Keratinocyte (primary cell): ENCODE measurements around the gene TMOD1. TPM values are rescaled to one million over a fixed set of nuclear protein-coding genes. Genes with fewer than 3 reads are reported as not detected.
A peak's percentile ranks its signal among the peaks of the same experiment; 100 is the strongest.

Experiments
- DNase-seq: peaks from one replicate; pipeline ENCODE4 v3.0.0-alpha.2; 2011; ENCODE audit warnings: low read depth, missing footprints, low spot score
- FAIRE-seq: peaks from 2 replicates; lab custom pipeline; 2011; peaks lifted over from hg19 to GRCh38; lab: Jason Lieb, UNC
- H2AFZ ChIP-seq: 2 replicates; pipeline ENCODE4 v1.6.0; 2012; ENCODE audit warnings: low read length, control low read depth, inconsistent platforms; ENCODE audit not compliant: control insufficient read depth
- H3K27ac ChIP-seq: 2 replicates; pipeline ENCODE4 v1.5.1; 2011; ENCODE audit warnings: low read length; ENCODE audit not compliant: control insufficient read depth, insufficient read depth
- H3K27me3 ChIP-seq: 3 replicates; pipeline ENCODE4 v1.6.0; 2011; ENCODE audit warnings: low read length; ENCODE audit not compliant: control insufficient read depth, insufficient read depth; ENCODE audit errors: extremely low read depth
- H3K36me3 ChIP-seq, 2 experiments: 2 replicates in 1 of 2; 3 replicates in 1 of 2; pipeline ENCODE4 v1.5.1; 2011; ENCODE audit warnings: low read length in 2 of 2, mild to moderate bottlenecking in 1 of 2; ENCODE audit not compliant: control insufficient read depth in 2 of 2, insufficient read depth in 2 of 2; ENCODE audit errors: extremely low read depth in 1 of 2
- H3K4me1 ChIP-seq: 3 replicates; pipeline ENCODE4 v1.5.1; 2011; ENCODE audit warnings: low read length; ENCODE audit not compliant: control insufficient read depth, insufficient read depth; ENCODE audit errors: extremely low read depth
- H3K4me2 ChIP-seq: 3 replicates; pipeline ENCODE4 v1.6.0; 2011; ENCODE audit warnings: low read depth, low read length; ENCODE audit not compliant: control insufficient read depth, insufficient read depth; ENCODE audit errors: extremely low read depth
- H3K4me3 ChIP-seq, 3 experiments: fragments of 200-600 bp in 1 of 3; sonication (generic) in 1 of 3; 2 replicates in 2 of 3; 3 replicates in 1 of 3; pipeline ENCODE4 v1.5.1; 2011 to 2016; ENCODE audit warnings: low read length in 3 of 3, mild to moderate bottlenecking in 3 of 3, control low read depth in 2 of 3, inconsistent platforms in 1 of 3, low read depth in 1 of 3, mixed read lengths in 1 of 3, mixed run types in 1 of 3, moderate library complexity in 1 of 3; ENCODE audit not compliant: control insufficient read depth in 2 of 3, insufficient read depth in 2 of 3; ENCODE audit errors: extremely low read depth in 1 of 3
- H3K79me2 ChIP-seq: 2 replicates; pipeline ENCODE4 v1.6.0; 2012; ENCODE audit warnings: low read length; ENCODE audit not compliant: control insufficient read depth, insufficient read depth
- H3K9ac ChIP-seq: 3 replicates; pipeline ENCODE4 v1.6.0; 2011; ENCODE audit warnings: low read length; ENCODE audit not compliant: control insufficient read depth, insufficient read depth; ENCODE audit errors: extremely low read depth
- H3K9me1 ChIP-seq: 3 replicates; pipeline ENCODE4 v1.6.0; 2011; ENCODE audit warnings: low read length; ENCODE audit not compliant: control insufficient read depth, insufficient read depth; ENCODE audit errors: extremely low read depth
- H3K9me3 ChIP-seq: 2 replicates; pipeline ENCODE4 v1.5.1; 2012; ENCODE audit warnings: low read depth, low read length; ENCODE audit not compliant: control insufficient read depth
- H4K20me1 ChIP-seq: 3 replicates; pipeline ENCODE4 v1.6.0; 2011; ENCODE audit warnings: low read length; ENCODE audit not compliant: control insufficient read depth, insufficient read depth; ENCODE audit errors: extremely low read depth
- CTCF ChIP-seq, 3 experiments: IDR thresholded peaks in 1 of 3; conservative IDR thresholded peaks in 1 of 3; optimal IDR thresholded peaks in 1 of 3; 2 replicates in 2 of 3; 3 replicates in 1 of 3; pipeline versions ENCODE3 to v1.5.1; 2011; ENCODE audit warnings: low read length in 3 of 3, mild to moderate bottlenecking in 3 of 3, moderate library complexity in 2 of 3, control low read depth in 1 of 3, inconsistent platforms in 1 of 3; ENCODE audit not compliant: insufficient read depth in 2 of 3; ENCODE audit errors: extremely low read depth in 1 of 3
- EZH2 ChIP-seq: IDR thresholded peaks from one replicate; pipeline ENCODE4 v1.6.1; 2012; ENCODE audit warnings: inconsistent platforms, mild to moderate bottlenecking, low read length, moderate library complexity
- dilution Hi-C: fragments of 300-500 bp; cut with MboI; formaldehyde crosslinking; loops from one replicate; pipeline ENCODE4 v1.7.0; 2020; ENCODE audit warnings: low sequenced_read_pairs; ENCODE audit not compliant: extremely low pct_ligation_motif_present
- polyA plus RNA-seq, 5 experiments: library from polyadenylated mRNA; depleted of rRNA in 3 of 5; stranded (reverse) in 3 of 5; stranded (forward) in 1 of 5; unstranded in 1 of 5; fragments of >200 nt; gene quantifications; 1 replicate in 1 of 5; 2 replicates in 3 of 5; 3 replicates in 1 of 5; pipeline versions ENCODE4 v1.2.1 to v1.2.3, GENCODE V29; 2011 to 2012; ENCODE audit warnings: missing spikeins in 2 of 5, low read depth in 1 of 5, low replicate concordance in 1 of 5

The TMOD1 gene
- polyA plus RNA-seq, 1 donor (not counting 4 experiments of a cell fraction or from before 2014, with no cell fraction given) = not detected

GRCh38 chr9:97474372-97474925 is 27.0 kb upstream of the TMOD1 start:
- no peak for FAIRE-seq

DNA sequence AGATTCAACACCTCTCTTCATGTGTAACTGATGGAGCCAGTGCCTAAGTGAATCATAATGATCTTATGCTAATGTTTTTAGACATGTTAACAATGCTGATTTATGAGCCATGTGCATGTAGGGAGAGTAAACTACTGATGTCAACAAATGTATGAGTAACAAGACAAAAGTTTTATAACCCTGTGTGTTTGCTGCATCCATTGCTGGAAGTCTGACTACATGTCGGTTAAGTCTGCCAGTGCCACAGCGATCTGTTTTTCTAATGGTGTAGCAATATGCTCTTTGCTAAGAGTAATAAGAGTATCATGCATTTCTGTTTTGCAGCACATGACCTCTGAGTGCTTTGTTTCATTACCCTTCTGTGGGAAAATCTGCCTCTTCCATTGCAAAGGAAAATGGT is 26.4 kb upstream of the TMOD1 start:
- no peak overlapping the region for H3K4me2 ChIP-seq
- no peak overlapping the region for H3K27ac ChIP-seq
- DNase-seq (no peak), FAIRE-seq (peak; percentile 26)
- no peaks in the 10 kb centered on the region for H3K27me3 ChIP-seq
- dilution Hi-C loops = no loop called here
- no peak overlapping the region for H3K9ac ChIP-seq
- H3K4me3 ChIP-seq = no peak overlapping the region
- peaks cover 0 to 1% of the 10 kb centered on the region in 2 experiments for H3K36me3 ChIP-seq
- H3K9me1 ChIP-seq = no peaks in the 10 kb centered on the region
- no peaks in the 10 kb centered on the region for H3K79me2 ChIP-seq
- TF ChIP-seq CTCF (optimal IDR thresholded peaks at IDR 0.05 in 1 of 3, IDR thresholded peaks at IDR 0.05 in 1 of 3, conservative IDR thresholded peaks at IDR 0.05 in 1 of 3; ENCODE audit: extremely low read depth in 1 of 3, insufficient read depth in 2 of 3, low read length in 3 of 3) (no peak), EZH2 (no peak)
- H4K20me1 ChIP-seq = no peaks in the 10 kb centered on the region
- no peaks in the 10 kb centered on the region for H3K9me3 ChIP-seq
- no peak overlapping the region for H2AFZ ChIP-seq
- H3K4me1 ChIP-seq = no peaks in the 10 kb centered on the region

More at GRCh38 chr9:97474372-97474925, 27.0 kb upstream of the TMOD1 start:
- dilution Hi-C loops = no loop called here
- Histone ChIP-seq H4K20me1 (no peaks in the 10 kb centered on the region), H3K4me2 (no peak overlapping the region), H3K9ac (no peak overlapping the region), H3K36me3 (no peaks in the 10 kb centered on the region), H3K27me3 (no peaks in the 10 kb centered on the region), H3K9me1 (no peaks in the 10 kb centered on the region), H3K79me2 (no peaks in the 10 kb centered on the region), H3K27ac (no peak overlapping the region), H2AFZ (no peak overlapping the region), H3K4me3 (no peak overlapping the region), H3K4me1 (no peaks in the 10 kb centered on the region), H3K9me3 (no peaks in the 10 kb centered on the region)
- no peak for DNase-seq
- TF ChIP-seq CTCF (optimal IDR thresholded peaks at IDR 0.05 in 1 of 3, IDR thresholded peaks at IDR 0.05 in 1 of 3, conservative IDR thresholded peaks at IDR 0.05 in 1 of 3; ENCODE audit: extremely low read depth in 1 of 3, insufficient read depth in 2 of 3, low read length in 3 of 3) (no peak), EZH2 (no peak)
